ENCODE results near the gene EPS8L2. TPM values are rescaled to one million over a fixed set of nuclear protein-coding genes. Genes with fewer than 3 reads are reported as not detected.

The EPS8L2 gene
- total RNA-seq, 1 donor from 2014 or later = 12.7 TPM

DNA sequence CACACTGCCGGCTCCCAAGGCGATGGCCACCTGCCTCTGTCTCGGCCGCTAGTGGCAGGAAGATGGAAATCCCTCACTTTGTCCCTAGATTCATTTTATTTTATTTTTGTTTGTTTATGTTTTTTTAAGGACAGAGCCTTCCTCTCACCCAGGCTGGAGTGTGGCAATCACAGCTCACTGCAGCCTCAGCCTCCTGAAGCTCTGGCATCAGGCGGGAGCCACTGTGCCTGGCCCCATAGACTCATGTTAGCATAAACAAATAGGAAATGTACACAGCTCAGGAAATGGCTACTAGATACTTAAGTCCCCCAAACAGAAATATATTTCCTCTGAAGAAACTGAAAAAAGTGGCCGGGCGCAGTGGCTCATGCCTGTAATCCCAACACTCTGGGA is 6.9 kb upstream of the EPS8L2 start:
- no peaks in the 10 kb centered on the region for H3K36me3 Mint-ChIP-seq (ENCODE audit: unreplicated experiment)
- H3K27ac Mint-ChIP-seq (ENCODE audit: unreplicated experiment) = no peak overlapping the region
- peaks cover 12% of the 10 kb centered on the region for H3K27me3 Mint-ChIP-seq (ENCODE audit: unreplicated experiment)
- TF ChIP-seq CTCF (IDR thresholded peaks at IDR 0.05; ENCODE audit: partially characterized antibody, unreplicated experiment) = no peak
- no peak for DNase-seq
- H3K4me1 Mint-ChIP-seq (ENCODE audit: low read depth, unreplicated experiment) = peaks cover 17% of the 10 kb centered on the region
- H3K9me3 Mint-ChIP-seq (ENCODE audit: unreplicated experiment) = peaks cover 5% of the 10 kb centered on the region
- H3K4me3 Mint-ChIP-seq (ENCODE audit: unreplicated experiment) = no peak overlapping the region

DNA sequence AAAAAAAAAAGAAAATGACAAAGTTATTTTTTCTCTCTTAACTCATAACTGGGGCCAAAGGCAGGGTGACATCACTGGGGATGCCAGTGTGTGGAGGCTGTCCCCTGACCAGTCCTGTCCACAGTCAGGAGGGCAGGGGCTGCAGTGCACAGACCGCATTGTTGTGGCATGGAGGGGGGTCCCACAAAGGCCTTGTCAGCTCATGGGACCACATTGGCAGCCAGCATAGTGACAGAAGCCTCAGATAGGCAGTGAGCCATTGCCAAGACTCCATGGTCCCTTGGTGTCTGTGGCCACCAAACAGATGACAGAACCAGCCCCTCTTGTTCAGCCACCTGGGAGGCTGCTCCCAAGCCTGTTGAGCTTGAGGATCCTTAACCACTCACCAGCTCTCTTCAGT is 6.3 kb upstream of the EPS8L2 start:
- H3K9me3 Mint-ChIP-seq (ENCODE audit: unreplicated experiment) = peaks cover 5% of the 10 kb centered on the region

GRCh38 chr11:701741-702461 is 4.1 kb upstream of the EPS8L2 start:
- Mint-ChIP-seq H3K27ac (ENCODE audit: unreplicated experiment) (no peak overlapping the region), H3K36me3 (ENCODE audit: unreplicated experiment) (no peaks in the 10 kb centered on the region), H3K4me3 (ENCODE audit: unreplicated experiment) (no peak overlapping the region), H3K27me3 (ENCODE audit: unreplicated experiment) (peaks cover 12% of the 10 kb centered on the region), H3K4me1 (ENCODE audit: low read depth, unreplicated experiment) (peaks cover 17% of the 10 kb centered on the region), H3K9me3 (ENCODE audit: unreplicated experiment) (peaks cover 5% of the 10 kb centered on the region)
- no peak for TF ChIP-seq CTCF (IDR thresholded peaks at IDR 0.05; ENCODE audit: partially characterized antibody, unreplicated experiment)
- DNase-seq = no peak

More for the DNA sequence above, 6.3 kb upstream of the EPS8L2 start:
- Mint-ChIP-seq H3K27ac (ENCODE audit: unreplicated experiment) (no peak overlapping the region), H3K27me3 (ENCODE audit: unreplicated experiment) (peaks cover 12% of the 10 kb centered on the region), H3K4me3 (ENCODE audit: unreplicated experiment) (no peak overlapping the region), H3K4me1 (ENCODE audit: low read depth, unreplicated experiment) (peaks cover 17% of the 10 kb centered on the region), H3K36me3 (ENCODE audit: unreplicated experiment) (no peaks in the 10 kb centered on the region)
- no peak for TF ChIP-seq CTCF (IDR thresholded peaks at IDR 0.05; ENCODE audit: partially characterized antibody, unreplicated experiment)
- no peak for DNase-seq

DNA sequence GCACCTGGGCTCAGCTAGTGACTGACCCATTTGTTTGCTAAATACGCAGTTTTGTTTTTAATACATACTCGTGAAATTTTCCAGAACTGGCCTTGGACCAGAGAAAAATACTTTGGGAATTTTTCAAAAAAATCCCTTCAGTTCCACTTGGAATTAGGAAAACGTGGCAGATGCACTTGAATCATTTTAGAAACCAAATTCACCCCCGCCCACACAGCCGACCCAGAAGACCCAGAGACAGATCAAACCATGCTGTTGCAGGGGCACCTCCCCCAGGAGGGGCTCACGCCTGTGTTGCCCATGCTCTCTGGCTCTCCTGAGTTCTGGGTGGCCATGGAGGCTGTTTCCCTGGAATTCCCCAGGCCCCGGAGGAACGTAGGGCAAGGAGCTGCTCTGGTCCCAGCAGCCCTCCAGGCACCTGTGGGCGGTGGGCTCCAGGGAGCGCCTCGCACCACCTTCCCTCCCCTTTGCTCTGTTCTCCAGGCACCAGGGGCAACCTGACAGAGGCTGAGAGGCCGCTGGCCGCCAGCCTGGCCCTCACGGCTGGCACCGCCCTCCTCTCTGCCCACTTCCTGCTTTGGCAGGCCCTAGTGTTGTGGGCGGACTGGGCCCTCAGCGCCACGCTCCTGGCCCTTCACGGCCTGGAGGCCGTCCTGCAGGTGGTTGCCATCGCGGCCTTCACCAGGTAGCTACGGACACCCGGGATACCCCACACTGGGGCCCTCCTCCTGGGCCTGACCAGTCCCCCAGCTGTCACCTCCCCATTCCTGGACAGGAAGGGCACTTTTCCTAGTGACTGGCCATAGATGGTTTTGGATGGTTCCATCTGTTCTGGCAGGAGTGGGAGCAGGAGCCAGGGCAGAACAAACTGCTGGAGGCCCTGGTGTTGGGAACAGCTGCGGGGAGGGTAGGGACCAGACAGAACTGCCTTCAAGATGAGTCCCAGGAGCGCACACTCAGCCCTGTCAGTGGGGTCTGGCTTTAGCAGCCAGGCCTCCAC is 3.3 kb upstream of the EPS8L2 start:
- Mint-ChIP-seq H3K4me3 (ENCODE audit: unreplicated experiment) (no peak overlapping the region), H3K36me3 (ENCODE audit: unreplicated experiment) (no peaks in the 10 kb centered on the region), H3K27me3 (ENCODE audit: unreplicated experiment) (peaks cover 16% of the 10 kb centered on the region), H3K9me3 (ENCODE audit: unreplicated experiment) (peaks cover 6% of the 10 kb centered on the region), H3K27ac (ENCODE audit: unreplicated experiment) (no peak overlapping the region), H3K4me1 (ENCODE audit: low read depth, unreplicated experiment) (peaks cover 10% of the 10 kb centered on the region)
- no peak for TF ChIP-seq CTCF (IDR thresholded peaks at IDR 0.05; ENCODE audit: partially characterized antibody, unreplicated experiment)
- no peak for DNase-seq
